Endothelial cell of umbilical vein (primary cell): ENCODE data around the gene IL1RL1. TPM values are rescaled to one million over a fixed set of nuclear protein-coding genes. Genes with fewer than 3 reads are reported as not detected.
A peak's percentile ranks its signal among the peaks of the same experiment; 100 is the strongest.

ENCODE experiments used
- BruUV-seq: library from RNA; stranded (reverse); fragments of 400-500 nt; replicated peaks from 2 replicates; lab custom pipeline; 2021; lab: Mats Ljungman, UMichigan
- CTCF ChIA-PET: fragments of 300-600, 350-600 bp; sonication (Branson Sonifier 250); formaldehyde crosslinking; loops from one replicate; lab custom pipeline; 2021; ENCODE audit warnings: antibody characterized with exemption, inconsistent platforms; lab: Charles Lee
- POLR2A ChIA-PET: fragments of 300-600, 350-600 bp; sonication (Branson Sonifier 250); formaldehyde crosslinking; loops from one replicate; lab custom pipeline; 2021; ENCODE audit warnings: antibody characterized with exemption, inconsistent platforms; lab: Charles Lee
- DNase-seq: peaks from one replicate; pipeline ENCODE4 v3.0.0-alpha.2; 2011; ENCODE audit warnings: low read depth, low spot score
- FAIRE-seq: peaks from 2 replicates; lab custom pipeline; 2011; peaks lifted over from hg19 to GRCh38; lab: Jason Lieb, UNC
- H2AFZ ChIP-seq: 2 replicates; pipeline ENCODE4 v1.6.0; 2012; ENCODE audit warnings: low read depth, low read length, control low read depth, inconsistent platforms
- H3K27ac ChIP-seq: 2 replicates; pipeline ENCODE4 v1.5.1; 2011; ENCODE audit warnings: low read depth, mild to moderate bottlenecking, control low read depth, low read length, moderate library complexity; ENCODE audit not compliant: insufficient read depth
- H3K27me3 ChIP-seq, 2 experiments: 2 replicates each; pipeline versions ENCODE4 v1.6.0 to v1.6.1; 2011; ENCODE audit warnings: low read length in 2 of 2, mixed read lengths in 1 of 2; ENCODE audit not compliant: control insufficient read depth in 2 of 2, insufficient read depth in 2 of 2
- H3K36me3 ChIP-seq, 2 experiments: 2 replicates in 1 of 2; 3 replicates in 1 of 2; pipeline ENCODE4 v1.5.1; 2011; ENCODE audit warnings: low read length in 2 of 2, mild to moderate bottlenecking in 1 of 2, moderate library complexity in 1 of 2; ENCODE audit not compliant: control insufficient read depth in 2 of 2, insufficient read depth in 2 of 2; ENCODE audit errors: extremely low read depth in 1 of 2
- H3K4me1 ChIP-seq: 3 replicates; pipeline ENCODE4 v1.5.1; 2011; ENCODE audit warnings: mild to moderate bottlenecking, low read length; ENCODE audit not compliant: control insufficient read depth, insufficient read depth; ENCODE audit errors: extremely low read depth
- H3K4me2 ChIP-seq: 2 replicates; pipeline ENCODE4 v1.6.1; 2011; ENCODE audit warnings: low read length, control low read depth, mixed read lengths; ENCODE audit not compliant: insufficient read depth
- H3K4me3 ChIP-seq, 3 experiments: fragments of 200-600 bp in 1 of 3; sonication (generic), shearing (Covaris generic) in 1 of 3; replicated peaks in 1 of 3; 2 replicates each; pipeline ENCODE4 v1.5.1; 2011 to 2016; ENCODE audit warnings: control low read depth in 3 of 3, low read length in 3 of 3, mild to moderate bottlenecking in 2 of 3, inconsistent platforms in 1 of 3, low read depth in 1 of 3, moderate library complexity in 1 of 3; ENCODE audit not compliant: insufficient read depth in 1 of 3
- H3K79me2 ChIP-seq: 2 replicates; pipeline ENCODE4 v1.6.0; 2012; ENCODE audit warnings: low read length, inconsistent platforms; ENCODE audit not compliant: control insufficient read depth, insufficient read depth
- H3K9ac ChIP-seq: replicated peaks from 2 replicates; pipeline ENCODE3; 2011; ENCODE audit warnings: low read length, control low read depth; ENCODE audit not compliant: insufficient read depth; ENCODE audit errors: extremely low read depth
- H3K9me1 ChIP-seq: replicated peaks from 3 replicates; pipeline ENCODE4 v1.6.0; 2011; ENCODE audit warnings: mild to moderate bottlenecking, low read length; ENCODE audit not compliant: control insufficient read depth, insufficient read depth; ENCODE audit errors: extremely low read depth
- H3K9me3 ChIP-seq: replicated peaks from 2 replicates; pipeline ENCODE4 v1.5.1; 2012; ENCODE audit warnings: low read length, inconsistent platforms; ENCODE audit not compliant: control insufficient read depth, insufficient read depth
- H4K20me1 ChIP-seq: replicated peaks from 2 replicates; pipeline ENCODE3; 2011; ENCODE audit warnings: mild to moderate bottlenecking, low read length; ENCODE audit not compliant: control insufficient read depth, insufficient read depth; ENCODE audit errors: extremely low read depth
- CTCF ChIP-seq, 2 donors: IDR thresholded peaks; 1 replicate in 1 of 2; 2 replicates in 1 of 2; pipeline ENCODE4 v1.5.1; 2011; ENCODE audit warnings: low read length in 2 of 2, mild to moderate bottlenecking in 2 of 2, moderate library complexity in 2 of 2, control low read depth in 1 of 2, inconsistent platforms in 1 of 2, low read depth in 1 of 2; ENCODE audit not compliant: insufficient read depth in 1 of 2; ENCODE audit errors: extremely low read depth in 1 of 2
- EZH2 ChIP-seq: IDR thresholded peaks from 2 replicates; pipeline ENCODE4 v1.6.1; 2012; ENCODE audit warnings: borderline replicate concordance, low read depth, mild to moderate bottlenecking, moderate library complexity, low read length, inconsistent platforms; ENCODE audit not compliant: severe bottlenecking
- FOS ChIP-seq: IDR thresholded peaks from 2 replicates; pipeline ENCODE4 v1.6.1; 2011; ENCODE audit warnings: mild to moderate bottlenecking, low read length, moderate library complexity, borderline replicate concordance; ENCODE audit not compliant: insufficient read depth
- GATA2 ChIP-seq: IDR thresholded peaks from 2 replicates; pipeline ENCODE4 v1.7.0; 2011; ENCODE audit warnings: low read depth, mild to moderate bottlenecking, moderate library complexity, mixed read lengths, low read length; ENCODE audit not compliant: insufficient read length, insufficient read depth
- JUN ChIP-seq: IDR thresholded peaks from 2 replicates; pipeline ENCODE4 v1.6.1; 2011; ENCODE audit warnings: borderline replicate concordance, low read depth; ENCODE audit not compliant: insufficient read length, insufficient read depth
- MAX ChIP-seq: IDR thresholded peaks from 2 replicates; pipeline ENCODE4 v1.6.1; 2011; ENCODE audit not compliant: insufficient read depth, insufficient read length
- MYC ChIP-seq: IDR thresholded peaks from one replicate; pipeline ENCODE4 v1.6.1; 2011; ENCODE audit warnings: mild to moderate bottlenecking, low read depth, low read length
- POLR2A ChIP-seq: IDR thresholded peaks from 2 replicates; pipeline ENCODE4 v1.6.1; 2012; ENCODE audit warnings: low read depth, mild to moderate bottlenecking, control low read depth, low read length
- POLR2AphosphoS5 ChIP-seq: IDR thresholded peaks from 2 replicates; pipeline ENCODE4 v1.6.1; 2012; ENCODE audit warnings: low read depth, mild to moderate bottlenecking, control low read depth, low read length, moderate library complexity; ENCODE audit not compliant: insufficient read depth
- dilution Hi-C: fragments of 300-500 bp; cut with MboI; formaldehyde crosslinking; loops from one replicate; pipeline ENCODE4 v1.15.0; 2019; ENCODE audit warnings: low sequenced_read_pairs; ENCODE audit not compliant: extremely low pct_ligation_motif_present
- intact Hi-C: fragments of 100-400 bp; cut with micrococcal nuclease; formaldehyde crosslinking; loops from one replicate; pipeline ENCODE4 v1.10.0; 2022
- polyA plus RNA-seq, 4 experiments: library from polyadenylated mRNA; depleted of rRNA in 3 of 4; stranded (reverse) in 3 of 4; unstranded in 1 of 4; fragments of >200 nt; gene quantifications; 2 replicates each; pipeline versions ENCODE4 v1.2.1 to v1.2.3, GENCODE V29; 2011 to 2012; ENCODE audit warnings: missing spikeins in 1 of 4
- total RNA-seq: library from RNA; stranded (reverse); gene quantifications from 2 replicates; pipeline ENCODE4 v1.2.3, GENCODE V29; 2021

IL1RL1 gene
- total and polyA plus RNA-seq, 2 donors (not counting 3 experiments of a cell fraction or from before 2014, with no cell fraction given), result 32.2 to 44.0 TPM

GRCh38 chr2:102279391-102279735 is 32.0 kb upstream of the IL1RL1 start:
- H3K9ac ChIP-seq, result no peak overlapping the region
- TF ChIP-seq MYC, result no peak
- TF ChIP-seq FOS, result no peak
- TF ChIP-seq MAX, result no peak
- TF ChIP-seq POLR2AphosphoS5, result no peak
- TF ChIP-seq POLR2A, result no peak
- TF ChIP-seq GATA2, result no peak
- TF ChIP-seq JUN, result no peak
- no peak for TF ChIP-seq CTCF (IDR thresholded peaks at IDR 0.05; ENCODE audit: extremely low read depth in 1 of 2, insufficient read depth in 1 of 2, low read depth in 1 of 2, low read length in 2 of 2)
- TF ChIP-seq EZH2, result no peak
- dilution Hi-C loops, result no loop called here
- no peak overlapping the region for H3K27ac ChIP-seq
- no peaks in the 10 kb centered on the region for H3K79me2 ChIP-seq
- no peak overlapping the region for H2AFZ ChIP-seq
- H3K4me2 ChIP-seq, result no peak overlapping the region
- FAIRE-seq (peak; percentile 18), DNase-seq (no peak)
- H3K27me3 ChIP-seq, result peaks cover 0 to 2% of the 10 kb centered on the region in 2 experiments
- ChIA-PET CTCF (interaction anchor here (1.0 kb wide), 1 partner anchor 14 kb away, joined by 4 read pairs; no protein-coding TSS in a partner anchor), POLR2A (no interaction called here)
- no peaks in the 10 kb centered on the region for H3K9me1 ChIP-seq
- H3K4me3 ChIP-seq, result no peak overlapping the region
- intact Hi-C loops, result no loop called here
- no peaks in the 10 kb centered on the region for H4K20me1 ChIP-seq
- no peaks in the 10 kb centered on the region for H3K9me3 ChIP-seq
- BruUV-seq, result no TSS peak
- H3K4me1 ChIP-seq, result no peaks in the 10 kb centered on the region
- H3K36me3 ChIP-seq, result no peaks in the 10 kb centered on the region
